ENCODE results near the gene JAK1.

The JAK1 gene

GRCh38 chr1:64864018-64864940 lies 102.1 kb downstream of the JAK1 start:
- DNase-seq (ENCODE audit: low spot score) = peak; percentile 71

DNA sequence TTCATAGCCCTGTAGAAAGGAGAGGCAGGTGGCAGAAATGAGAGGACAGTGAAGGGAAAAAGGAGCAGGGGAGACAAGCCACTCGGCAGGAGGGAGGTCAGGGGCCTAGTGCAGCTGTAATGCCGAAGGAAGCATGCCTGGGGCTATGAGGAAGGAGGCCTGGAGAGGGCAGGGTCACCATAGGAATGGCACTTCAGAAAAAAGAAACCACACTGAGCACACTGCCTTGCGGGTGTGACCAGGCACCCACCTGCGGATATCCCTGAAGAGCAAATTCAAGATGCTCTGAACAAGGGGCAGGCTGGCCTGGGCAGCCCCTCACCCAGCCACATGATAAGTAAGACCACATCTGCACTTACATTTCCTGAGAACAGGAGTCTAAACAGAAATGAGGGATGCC lies 104.7 kb downstream of the JAK1 start:
- DNase-seq (ENCODE audit: low spot score) = no peak

DNA sequence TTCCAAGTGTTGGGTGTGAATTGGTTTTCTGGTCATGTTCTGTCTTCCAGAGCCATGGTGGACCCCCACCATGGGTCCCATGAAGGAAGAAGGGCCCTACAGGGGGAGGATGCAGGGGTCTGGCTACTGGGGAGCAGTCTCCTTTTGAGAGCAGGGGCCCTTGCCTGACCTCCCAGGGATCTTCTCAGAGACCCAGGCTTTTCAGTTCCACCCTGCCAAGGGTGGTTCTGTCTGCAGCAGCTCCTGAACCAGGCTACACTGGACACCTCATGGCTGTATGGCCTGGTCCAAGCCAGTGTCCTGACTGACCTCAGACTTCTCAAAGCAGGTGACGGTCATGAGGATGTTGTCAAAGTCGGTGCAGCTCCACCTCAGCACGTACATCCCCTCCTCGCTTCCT lies 109.0 kb downstream of the JAK1 start:
- no peak for DNase-seq (ENCODE audit: low spot score)

GRCh38 chr1:64856553-64856952 lies 109.8 kb downstream of the JAK1 start:
- no peak for DNase-seq (ENCODE audit: low spot score)

- DNase-seq (ENCODE audit: low spot score) = no peak
Measured at GRCh38 chr1:64855557-64855956, 110.8 kb downstream of the JAK1 start.

GRCh38 chr1:64854674-64855073 lies 111.7 kb downstream of the JAK1 start:
- DNase-seq (ENCODE audit: low spot score) = no peak

- no peak for DNase-seq (ENCODE audit: low spot score)
Measured at GRCh38 chr1:64851664-64852063, 114.7 kb downstream of the JAK1 start.

GRCh38 chr1:64850846-64851245 lies 115.5 kb downstream of the JAK1 start:
- no peak for DNase-seq (ENCODE audit: low spot score)

DNA sequence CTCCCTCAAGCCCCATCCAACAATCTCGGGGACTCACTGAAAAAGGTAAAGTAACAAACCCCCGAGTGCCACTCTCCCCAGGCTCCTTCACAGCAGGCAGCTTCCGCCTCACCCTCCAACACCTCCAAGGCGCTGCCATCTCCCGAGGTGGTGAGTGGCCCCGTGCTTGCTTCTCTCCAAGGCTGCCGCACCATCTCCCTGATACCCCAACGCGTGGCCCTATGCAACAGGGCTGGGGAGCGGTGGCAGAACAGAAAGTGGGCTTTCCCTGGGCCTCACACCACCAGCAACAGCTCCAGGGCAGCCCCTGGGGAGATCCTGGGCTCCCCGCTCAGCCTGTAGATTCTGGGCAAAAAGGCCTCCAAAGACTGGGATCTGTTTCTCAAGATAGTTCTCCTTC lies 116.4 kb downstream of the JAK1 start:
- DNase-seq (ENCODE audit: low spot score) = no peak

- no peak for DNase-seq (ENCODE audit: low spot score)
Measured at GRCh38 chr1:64848803-64849202, 117.5 kb downstream of the JAK1 start.

- DNase-seq (ENCODE audit: low spot score) = no peak
Measured at GRCh38 chr1:64848136-64848535, 118.2 kb downstream of the JAK1 start.

DNA sequence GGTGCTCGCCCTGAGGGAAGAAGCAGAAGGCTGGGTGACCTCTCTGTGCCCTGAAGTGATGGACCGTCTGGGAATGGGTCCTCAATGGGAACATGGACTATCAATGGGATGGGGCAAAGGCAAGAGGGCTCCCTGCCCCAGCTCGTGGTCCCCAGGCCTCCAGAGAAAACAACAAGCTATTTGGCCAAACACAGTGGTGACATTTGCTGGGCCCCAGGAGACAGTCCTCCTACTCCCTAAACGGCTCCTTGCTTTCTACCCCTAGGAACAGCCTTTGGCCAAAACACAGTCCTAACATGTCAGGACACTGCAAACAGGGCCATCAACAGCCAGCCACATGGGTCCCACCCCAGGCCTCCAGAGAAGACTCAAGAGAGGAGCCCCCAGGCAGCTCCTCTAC lies 118.7 kb downstream of the JAK1 start:
- DNase-seq (ENCODE audit: low spot score) = no peak

- DNase-seq (ENCODE audit: low spot score) = no peak
Measured at GRCh38 chr1:64846573-64847430, 119.5 kb downstream of the JAK1 start.

- DNase-seq (ENCODE audit: low spot score) = no peak
Measured at GRCh38 chr1:64845831-64846425, 120.4 kb downstream of the JAK1 start.

DNA sequence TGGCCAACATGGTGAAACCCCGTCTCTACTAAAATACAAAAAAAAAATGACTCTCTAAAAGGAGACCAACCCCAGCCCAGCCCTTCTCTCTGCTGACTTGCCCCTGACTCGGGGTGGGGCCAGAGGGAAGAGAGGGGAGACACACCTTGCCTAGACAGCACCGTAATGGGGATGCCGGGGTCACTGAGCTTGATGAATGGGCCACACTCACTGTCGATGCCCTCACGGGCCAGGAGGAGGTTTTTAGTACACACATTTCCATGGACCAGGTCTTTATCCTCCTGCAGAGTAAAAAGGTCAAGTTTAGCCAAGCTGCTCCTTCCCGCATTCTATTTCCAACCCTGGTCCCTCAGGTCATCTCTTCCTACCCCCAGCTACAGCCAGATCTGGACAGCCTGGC lies 121.7 kb downstream of the JAK1 start:
- DNase-seq (ENCODE audit: low spot score) = no peak

DNA sequence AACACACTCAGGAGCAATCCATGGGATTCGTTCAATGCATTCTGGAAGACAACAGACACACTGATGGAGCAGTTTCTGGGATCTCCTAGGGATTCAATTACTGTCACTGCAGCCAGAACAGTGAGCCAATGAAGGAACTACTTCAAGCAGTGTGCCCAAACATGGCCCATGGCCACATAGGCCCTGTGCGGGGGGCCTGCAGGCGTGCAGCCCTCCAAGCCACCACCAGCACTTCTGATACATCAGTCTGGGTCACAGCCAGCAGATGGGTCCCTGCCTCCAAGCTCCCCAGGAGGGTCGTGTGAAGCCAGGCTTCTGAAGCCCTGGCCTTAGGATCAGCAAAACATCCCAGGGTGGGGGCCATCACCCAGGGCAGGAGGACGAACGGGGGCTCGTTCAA lies 122.2 kb downstream of the JAK1 start:
- DNase-seq (ENCODE audit: low spot score) = no peak

DNA sequence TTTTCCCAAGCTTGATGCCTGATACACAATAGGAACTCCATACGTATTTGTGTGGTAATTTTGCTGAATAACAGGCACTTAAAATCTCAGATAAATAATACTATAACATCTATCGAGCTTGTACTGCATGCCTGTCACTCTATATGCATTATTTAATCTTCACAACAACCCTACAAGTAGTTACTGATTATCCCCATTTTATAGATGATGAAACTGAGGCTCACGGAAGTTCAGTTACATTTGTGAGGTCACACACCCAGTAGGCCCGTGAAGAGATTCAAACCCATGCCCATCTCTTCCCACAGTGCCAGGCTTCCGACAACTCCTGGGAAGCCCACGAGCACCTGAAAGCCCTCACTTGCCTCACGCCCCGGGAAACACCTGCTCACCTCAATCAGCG lies 122.7 kb downstream of the JAK1 start:
- DNase-seq (ENCODE audit: low spot score) = no peak

DNA sequence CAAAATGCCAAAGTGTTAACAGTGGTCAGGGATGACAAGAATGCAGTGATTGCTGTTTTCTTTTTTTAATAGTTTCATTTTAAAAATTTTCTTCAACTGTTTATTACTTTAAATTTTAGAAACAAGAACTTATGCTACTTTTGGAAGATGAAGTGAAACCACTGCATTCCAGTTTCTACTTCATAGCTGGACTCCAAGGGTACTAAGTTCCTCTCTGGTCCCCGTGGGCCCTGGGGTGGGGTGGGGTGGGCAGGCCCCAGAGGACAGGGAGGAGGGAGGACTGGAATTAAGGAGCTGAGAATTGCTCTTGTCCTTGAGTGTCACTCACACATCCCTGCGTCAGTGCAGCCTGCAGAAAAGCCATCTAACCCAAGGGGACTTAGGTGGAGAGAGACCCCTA lies 124.1 kb downstream of the JAK1 start:
- DNase-seq (ENCODE audit: low spot score) = no peak

- no peak for DNase-seq (ENCODE audit: low spot score)
Measured at GRCh38 chr1:64841330-64842065, 124.9 kb downstream of the JAK1 start.

DNA sequence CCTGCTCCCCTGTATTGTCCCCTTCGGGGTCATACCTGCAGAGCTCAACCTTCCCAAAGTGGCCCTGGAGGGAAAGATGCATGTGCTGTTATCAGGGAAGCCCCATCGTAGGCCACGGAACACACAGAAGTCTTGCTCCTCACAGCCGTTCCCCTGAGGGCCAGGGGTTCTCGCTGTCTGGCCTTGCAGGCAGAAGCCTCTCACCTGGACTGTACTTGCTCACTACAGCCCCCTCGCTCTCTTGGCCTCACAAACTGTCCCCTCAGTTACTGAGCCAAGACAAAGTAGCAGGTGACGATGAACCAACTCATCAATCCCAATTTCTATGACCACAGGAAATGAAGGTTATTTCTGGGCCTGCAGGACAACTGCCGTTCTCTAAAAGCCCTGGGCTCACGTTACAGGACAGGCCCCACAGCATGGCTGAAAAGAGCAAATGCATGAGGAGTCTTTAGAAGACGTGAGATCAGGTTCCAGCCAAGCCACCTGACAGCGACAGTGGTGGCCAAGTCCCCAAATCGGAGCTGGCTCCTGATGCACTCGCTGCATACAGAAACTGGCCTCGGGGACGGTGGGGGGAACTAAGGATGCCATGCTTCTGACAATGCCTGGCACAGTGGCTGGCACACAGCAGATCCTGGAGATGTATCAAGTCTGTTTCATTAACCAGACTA lies 126.5 kb downstream of the JAK1 start:
- no peak for DNase-seq (ENCODE audit: low spot score)

- no peak for DNase-seq (ENCODE audit: low spot score)
Measured at GRCh38 chr1:64839261-64839660, 127.1 kb downstream of the JAK1 start.

All from CD4-positive, alpha-beta T cell treated with Interleukin-6 at 100 ng/mL for 8 hours (primary cell).